Measurements from ENCODE around the gene FAM217A. TPM values are rescaled to one million over a fixed set of nuclear protein-coding genes. Genes with fewer than 3 reads are reported as not detected.
A peak's percentile ranks its signal among the peaks of the same experiment; 100 is the strongest.

The FAM217A gene
- total RNA-seq, 1 experiment from 2014 or later: not detected

GRCh38 chr6:4125933-4126864 lies 47.3 kb upstream of the FAM217A start:
- Histone ChIP-seq H3K36me3 (ENCODE audit: control insufficient read depth in 1 of 2, insufficient read depth in 2 of 2, low read length in 2 of 2) (peaks cover 14 to 15% of the 10 kb centered on the region in 2 experiments), H3K9me3 (ENCODE audit: control insufficient read depth in 1 of 2, insufficient read depth in 1 of 2, low read depth in 1 of 2, low read length in 2 of 2) (no peaks in the 10 kb centered on the region), H3K27ac (ENCODE audit: low read depth, low read length) (peak overlapping the region; percentile 62; the same call in 1 of the 2 replicates), H3K27me3 (ENCODE audit: insufficient read depth, low read length) (no peaks in the 10 kb centered on the region), H3K9me2 (ENCODE audit: insufficient read depth) (no peaks in the 10 kb centered on the region), H3K4me1 (ENCODE audit: control insufficient read depth in 1 of 2, insufficient read depth in 2 of 2, low read length in 2 of 2) (peaks cover 15 to 22% of the 10 kb centered on the region in 2 experiments), H3K4me3 (replicated peaks in 1 of 2; ENCODE audit: low read depth in 1 of 2, low read length in 2 of 2) (peak overlapping the region in 1 of 2 experiments; percentile 24; a peak in 2 of 4 replicates), H3K4me2 (ENCODE audit: low read length) (peak overlapping the region; percentile 70), H2AFZ (ENCODE audit: low read depth, low read length, poor library complexity, severe bottlenecking) (no peak overlapping the region), H3K79me2 (ENCODE audit: insufficient read depth, low read length) (no peaks in the 10 kb centered on the region), H3K9ac (ENCODE audit: low read length) (peak overlapping the region; percentile 41), H4K20me1 (ENCODE audit: insufficient read depth) (no peaks in the 10 kb centered on the region)
- no TSS peak for BruUV-seq (replicated peaks)
- POLR2A ChIA-PET: interaction anchor here (0.8 to 1.4 kb wide), 2 partner anchors 10 to 87 kb away, joined by 4 to 6 read pairs; no protein-coding TSS in a partner anchor
- peak; percentile 42 for DNase-seq (ENCODE audit: low read depth, low spot score)
- RAD21 ChIA-PET (ENCODE audit: low non-redundant PET in 1 of 2, low total read pairs in 2 of 2, uncharacterized antibody in 2 of 2, unreplicated experiment in 2 of 2): no interaction called here
- CTCF ChIA-PET: interaction anchor here (0.8 to 1.6 kb wide), 4 partner anchors 9 to 84 kb away, joined by 3 to 4 read pairs (median 4); partner anchors contain the start of gene ECI2
- peak; percentile 94 for ATAC-seq
- intact Hi-C loops (cut with micrococcal nuclease): no loop called here
- TF ChIP-seq SRF (IDR thresholded peaks at IDR 0.05; ENCODE audit: low read depth) (no peak), REST (IDR thresholded peaks at IDR 0.05; ENCODE audit: low read depth) (no peak), EZH2 (IDR thresholded peaks at IDR 0.05) (no peak), ELF1 (IDR thresholded peaks at IDR 0.05; ENCODE audit: borderline replicate concordance, low read depth) (no peak), POLR2A (IDR thresholded peaks at IDR 0.05; ENCODE audit: borderline replicate concordance, extremely low read depth, insufficient read depth, insufficient read length) (no peak), SIN3A (IDR thresholded peaks at IDR 0.05; ENCODE audit: low read depth) (no peak), CEBPB (IDR thresholded peaks at IDR 0.05; ENCODE audit: low read depth) (no peak), ZNF274 (IDR thresholded peaks at IDR 0.05; ENCODE audit: low read depth, low read length) (no peak), EZH2phosphoT487 (IDR thresholded peaks at IDR 0.05; ENCODE audit: borderline replicate concordance) (no peak), SP1 (IDR thresholded peaks at IDR 0.05; ENCODE audit: low read depth) (peak; percentile 50), EGR1 (IDR thresholded peaks at IDR 0.05; ENCODE audit: low read depth) (no peak), YY1 (IDR thresholded peaks at IDR 0.05; ENCODE audit: extremely low read depth, insufficient replicate concordance, low read depth, low read length) (no peak), POLR2AphosphoS5 (IDR thresholded peaks at IDR 0.05; ENCODE audit: low read depth, low read length) (no peak), CBX3 (IDR thresholded peaks at IDR 0.05; ENCODE audit: low read depth) (peak; percentile 29; the same call in 1 of the 2 replicates), TCF7L2 (IDR thresholded peaks at IDR 0.05; ENCODE audit: borderline replicate concordance, extremely low read depth, insufficient read depth, insufficient read length) (no peak)
- TF ChIP-seq, protein P1, sequence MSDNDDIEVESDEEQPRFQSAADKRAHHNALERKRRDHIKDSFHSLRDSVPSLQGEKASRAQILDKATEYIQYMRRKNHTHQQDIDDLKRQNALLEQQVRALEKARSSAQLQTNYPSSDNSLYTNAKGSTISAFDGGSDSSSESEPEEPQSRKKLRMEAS (IDR thresholded peaks at IDR 0.05): no peak
- TF ChIP-seq, protein P2, sequence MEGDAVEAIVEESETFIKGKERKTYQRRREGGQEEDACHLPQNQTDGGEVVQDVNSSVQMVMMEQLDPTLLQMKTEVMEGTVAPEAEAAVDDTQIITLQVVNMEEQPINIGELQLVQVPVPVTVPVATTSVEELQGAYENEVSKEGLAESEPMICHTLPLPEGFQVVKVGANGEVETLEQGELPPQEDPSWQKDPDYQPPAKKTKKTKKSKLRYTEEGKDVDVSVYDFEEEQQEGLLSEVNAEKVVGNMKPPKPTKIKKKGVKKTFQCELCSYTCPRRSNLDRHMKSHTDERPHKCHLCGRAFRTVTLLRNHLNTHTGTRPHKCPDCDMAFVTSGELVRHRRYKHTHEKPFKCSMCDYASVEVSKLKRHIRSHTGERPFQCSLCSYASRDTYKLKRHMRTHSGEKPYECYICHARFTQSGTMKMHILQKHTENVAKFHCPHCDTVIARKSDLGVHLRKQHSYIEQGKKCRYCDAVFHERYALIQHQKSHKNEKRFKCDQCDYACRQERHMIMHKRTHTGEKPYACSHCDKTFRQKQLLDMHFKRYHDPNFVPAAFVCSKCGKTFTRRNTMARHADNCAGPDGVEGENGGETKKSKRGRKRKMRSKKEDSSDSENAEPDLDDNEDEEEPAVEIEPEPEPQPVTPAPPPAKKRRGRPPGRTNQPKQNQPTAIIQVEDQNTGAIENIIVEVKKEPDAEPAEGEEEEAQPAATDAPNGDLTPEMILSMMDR (IDR thresholded peaks at IDR 0.05 in 2 of 3, conservative IDR thresholded peaks at IDR 0.05 in 1 of 3; ENCODE audit: borderline replicate concordance in 1 of 3, insufficient read depth in 1 of 3, low read depth in 2 of 3, low read length in 2 of 3): peak; percentile 28 to 48 (median 32); a peak in 4 of 6 replicates
